C4-2B (cell line): Measurements from ENCODE around the gene SYNE2.

ENCODE experiments used
- ZFX ChIP-seq: fragments of 450-650 bp; IDR thresholded peaks from 2 replicates; pipeline ENCODE4 v1.6.1; 2017
- TF ChIP-seq, protein P1 (sequence below): fragments of 450-650 bp; conservative IDR thresholded peaks from 2 replicates; pipeline ENCODE4 v1.5.1; 2017; ENCODE audit warnings: mild to moderate bottlenecking

DNA sequence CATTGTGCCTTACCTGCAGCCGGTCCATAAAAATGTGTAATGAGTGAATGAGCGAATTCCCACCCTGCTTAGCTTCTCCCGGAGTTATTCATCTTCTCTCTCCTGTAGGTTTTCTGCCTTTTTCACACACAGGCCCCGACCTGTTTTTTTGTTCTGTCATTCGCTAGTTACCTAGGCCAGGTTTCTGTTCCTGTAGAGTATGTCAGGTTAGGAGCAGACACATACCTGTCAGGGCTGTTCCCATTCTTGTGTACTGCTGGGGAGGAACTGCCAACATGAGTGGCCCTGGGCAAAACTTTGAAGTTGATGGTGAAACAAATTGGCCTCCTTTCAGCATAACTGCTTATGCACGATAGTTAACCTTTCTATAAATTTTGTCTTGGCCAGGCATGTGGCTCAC, 140.1 kb downstream of the SYNE2 start:
- TF ChIP-seq, protein P1, sequence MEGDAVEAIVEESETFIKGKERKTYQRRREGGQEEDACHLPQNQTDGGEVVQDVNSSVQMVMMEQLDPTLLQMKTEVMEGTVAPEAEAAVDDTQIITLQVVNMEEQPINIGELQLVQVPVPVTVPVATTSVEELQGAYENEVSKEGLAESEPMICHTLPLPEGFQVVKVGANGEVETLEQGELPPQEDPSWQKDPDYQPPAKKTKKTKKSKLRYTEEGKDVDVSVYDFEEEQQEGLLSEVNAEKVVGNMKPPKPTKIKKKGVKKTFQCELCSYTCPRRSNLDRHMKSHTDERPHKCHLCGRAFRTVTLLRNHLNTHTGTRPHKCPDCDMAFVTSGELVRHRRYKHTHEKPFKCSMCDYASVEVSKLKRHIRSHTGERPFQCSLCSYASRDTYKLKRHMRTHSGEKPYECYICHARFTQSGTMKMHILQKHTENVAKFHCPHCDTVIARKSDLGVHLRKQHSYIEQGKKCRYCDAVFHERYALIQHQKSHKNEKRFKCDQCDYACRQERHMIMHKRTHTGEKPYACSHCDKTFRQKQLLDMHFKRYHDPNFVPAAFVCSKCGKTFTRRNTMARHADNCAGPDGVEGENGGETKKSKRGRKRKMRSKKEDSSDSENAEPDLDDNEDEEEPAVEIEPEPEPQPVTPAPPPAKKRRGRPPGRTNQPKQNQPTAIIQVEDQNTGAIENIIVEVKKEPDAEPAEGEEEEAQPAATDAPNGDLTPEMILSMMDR: no peak
- TF ChIP-seq ZFX: no peak
